Activated naive CD8-positive, alpha-beta T cell treated with anti-CD3 and anti-CD28 coated beads, Interleukin-2, amount 50 U/mL, for 16 hours (primary cell): Measurements from ENCODE around the gene SLC4A11.

Source experiments
- DNase-seq: peaks from one replicate; pipeline ENCODE4 v3.0.0-alpha.2; 2020; ENCODE audit warnings: low read depth, low spot score

SLC4A11 gene

DNA sequence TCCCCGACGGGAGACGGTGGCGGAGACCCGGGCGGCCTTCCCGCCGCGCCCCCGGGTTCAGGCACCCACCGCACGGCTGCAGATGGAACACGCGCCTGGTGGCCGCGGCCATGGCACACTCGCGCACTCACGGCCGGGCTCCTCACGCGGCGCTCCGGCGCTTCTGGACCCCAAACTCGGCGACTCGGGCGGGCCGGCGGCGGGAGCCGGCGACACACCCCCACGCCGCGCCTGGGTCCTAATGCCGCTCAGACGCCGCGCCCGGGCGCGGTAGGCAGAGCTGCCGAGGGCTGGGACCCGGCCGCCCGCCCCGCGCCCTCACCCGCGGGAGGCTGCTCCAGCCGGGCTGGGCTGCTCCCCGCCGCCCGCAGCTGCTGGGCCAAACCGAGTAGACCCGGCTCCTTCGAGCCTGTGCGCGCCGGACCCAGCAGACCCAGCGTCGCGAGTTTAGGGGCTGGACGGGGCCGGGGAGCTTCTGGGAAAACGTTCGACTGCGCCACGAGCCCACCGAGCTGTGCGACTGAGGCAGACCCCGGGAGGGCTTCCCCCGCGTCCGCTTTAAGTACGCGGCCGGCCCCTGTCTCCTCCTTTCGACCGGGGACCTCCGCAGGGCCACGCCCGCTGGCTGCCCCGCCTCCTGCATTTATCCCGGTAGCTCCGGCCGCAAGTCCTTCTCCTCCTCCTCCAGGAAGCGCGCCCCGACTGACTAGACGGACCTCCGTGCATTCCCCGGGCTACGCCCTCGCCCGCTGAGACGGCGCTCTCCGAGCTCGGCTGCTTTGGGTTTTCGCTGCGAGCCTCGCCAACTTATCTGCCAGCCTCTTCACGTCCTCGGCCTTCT lies at the start of gene SLC4A11:
SLC4A11 (minus strand) TSS at position 165 of the 841 bp plus-strand sequence; CDS start at position 112, 53 bp downstream.
- DNase-seq = no peak

DNA sequence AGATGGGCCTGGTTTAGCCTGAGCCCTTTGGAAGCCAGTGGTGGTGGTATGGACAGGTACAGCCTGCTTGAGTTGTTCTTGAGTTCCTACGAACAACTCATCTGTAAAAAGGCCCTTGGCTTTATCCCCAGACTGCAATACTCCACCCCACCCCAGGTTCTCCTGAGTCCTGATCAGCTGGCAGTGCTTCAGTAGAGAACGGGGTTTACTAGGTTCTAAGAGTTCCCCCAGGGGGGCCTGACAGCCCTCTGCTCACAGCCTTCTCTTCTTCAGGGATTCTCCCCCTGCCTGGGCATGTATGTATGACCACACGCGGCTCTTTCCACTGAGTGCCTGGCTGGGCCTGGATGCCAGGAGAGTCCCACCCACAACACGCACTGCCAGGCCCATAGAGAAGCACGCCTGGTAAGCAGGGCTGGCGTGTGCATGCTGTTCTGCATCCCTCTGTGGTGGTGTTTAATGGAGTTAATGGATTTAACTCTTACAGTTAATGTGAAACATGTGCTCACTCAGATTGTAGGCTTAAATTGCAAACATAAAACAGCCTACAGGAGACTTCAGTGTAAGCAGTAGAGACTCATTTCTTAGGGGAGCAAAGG lies 44.3 kb upstream of the SLC4A11 start:
- DNase-seq = no peak

DNA sequence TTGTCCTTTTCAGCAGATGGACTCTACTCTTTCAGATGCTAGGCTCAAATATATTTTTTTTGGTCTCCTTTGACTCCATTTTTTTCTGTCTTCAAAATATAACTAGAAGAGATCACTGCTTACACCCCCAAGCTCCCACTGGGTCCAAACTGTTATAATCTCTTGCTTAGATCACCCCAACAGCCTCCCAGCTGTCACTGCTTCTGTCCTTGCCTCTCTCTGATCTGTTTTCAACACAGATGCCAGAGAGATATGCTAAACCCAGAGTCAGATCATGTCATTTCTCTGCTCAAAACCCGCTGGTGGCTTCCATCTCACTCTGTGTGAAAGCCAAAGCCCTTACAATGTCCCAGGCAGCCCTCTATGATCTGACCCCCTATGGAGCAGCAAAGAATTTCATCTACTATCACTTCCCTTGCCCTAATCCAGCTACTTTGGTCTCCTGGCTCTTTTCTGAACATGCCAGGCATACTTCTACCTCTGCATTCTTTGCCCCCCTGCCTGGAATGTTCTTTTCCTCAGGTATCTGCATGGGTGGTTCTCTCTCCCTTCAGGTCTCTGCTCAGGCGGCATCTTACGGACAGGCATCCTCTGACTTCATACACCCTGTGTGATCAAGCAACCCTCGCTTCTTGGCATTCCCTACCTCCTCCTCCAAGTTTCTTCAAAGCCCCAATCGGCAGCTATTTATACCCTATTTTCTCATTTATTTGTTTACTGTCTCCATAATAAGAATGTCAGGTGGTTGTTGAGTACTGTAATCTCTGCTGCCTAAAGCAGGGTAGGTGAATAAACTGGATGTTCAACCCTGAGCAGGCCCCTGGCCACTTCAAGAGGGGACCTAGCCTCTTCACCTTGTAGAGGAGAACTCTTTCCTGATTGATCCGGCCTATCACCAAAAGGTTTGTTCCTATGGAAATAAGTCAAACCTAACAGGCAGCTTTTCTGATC lies 43.6 kb upstream of the SLC4A11 start:
- DNase-seq = no peak

DNA sequence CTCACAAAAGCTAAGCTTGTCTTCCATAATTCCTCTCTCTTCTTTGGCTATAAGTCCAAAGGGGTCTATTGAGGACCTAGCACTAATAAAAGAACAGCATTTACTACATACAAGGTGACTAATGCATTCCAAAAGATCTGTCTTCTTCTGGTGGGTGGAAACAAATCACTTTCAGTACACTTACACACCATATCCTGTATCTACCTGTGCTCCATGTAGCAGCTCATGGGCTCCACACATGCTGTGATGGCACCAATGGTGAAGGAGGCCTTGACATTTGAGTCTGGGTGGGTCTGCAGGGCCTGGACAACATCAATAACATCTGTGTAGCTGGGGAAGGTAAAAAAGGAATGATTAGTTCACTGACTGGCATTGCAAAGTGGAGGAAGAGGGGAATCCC lies 42.4 kb upstream of the SLC4A11 start:
- DNase-seq = no peak

DNA sequence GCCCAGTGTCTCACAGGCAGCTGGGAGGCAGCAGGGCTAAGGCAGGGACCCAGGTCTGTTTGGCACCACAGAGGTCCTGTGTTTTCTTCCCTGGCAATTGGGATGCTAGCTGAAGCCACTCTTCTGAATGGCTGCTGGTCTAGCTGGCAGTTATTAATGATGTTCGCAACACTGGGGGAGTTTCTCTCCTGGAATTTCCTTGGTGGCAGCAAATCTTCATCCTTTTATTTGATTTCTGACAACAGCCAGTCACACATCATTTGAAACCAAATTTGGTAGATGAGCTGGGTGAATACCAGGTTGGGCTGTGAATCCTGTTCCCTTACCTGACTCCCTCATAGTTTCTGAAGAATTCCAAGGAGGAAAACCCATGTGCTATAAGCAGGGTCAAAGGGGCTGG lies 40.8 kb upstream of the SLC4A11 start:
- DNase-seq = no peak

DNA sequence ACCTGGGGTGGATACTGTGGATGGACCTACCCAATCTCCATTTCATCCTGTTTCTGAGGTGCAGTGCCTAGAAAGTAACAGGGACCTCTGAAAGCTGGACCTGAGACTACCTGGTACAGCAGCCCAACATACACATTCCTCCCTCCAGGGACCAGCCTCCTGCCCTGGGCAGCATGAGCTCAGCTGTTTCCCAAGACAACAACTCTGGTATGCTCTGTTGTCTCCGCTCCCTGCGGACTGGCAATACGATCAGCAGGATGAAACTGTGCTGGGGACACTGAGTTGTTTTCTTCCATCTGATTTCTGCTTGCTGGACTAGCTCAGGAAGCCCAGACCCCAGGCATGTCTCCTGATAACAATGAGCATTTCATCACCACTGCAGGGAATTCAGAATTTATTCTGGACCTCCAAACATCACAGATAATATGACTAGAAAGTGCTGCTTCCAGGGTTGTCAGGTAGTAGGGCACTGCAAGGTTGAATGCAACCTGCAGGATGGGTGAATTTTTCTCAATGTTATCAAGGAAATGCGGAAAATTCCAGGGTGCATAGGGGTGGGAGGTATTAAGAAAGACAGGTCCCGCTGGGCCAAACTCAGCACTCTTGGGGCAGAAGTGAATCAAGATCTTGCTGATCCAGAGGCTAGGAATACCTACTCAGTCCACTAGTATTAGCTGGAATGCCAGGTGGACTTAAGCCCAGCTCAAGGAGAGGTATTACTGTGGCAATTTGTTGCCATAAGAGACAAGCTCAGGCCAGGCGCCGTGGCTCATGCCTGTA lies 38.9 kb upstream of the SLC4A11 start:
- no peak for DNase-seq

DNA sequence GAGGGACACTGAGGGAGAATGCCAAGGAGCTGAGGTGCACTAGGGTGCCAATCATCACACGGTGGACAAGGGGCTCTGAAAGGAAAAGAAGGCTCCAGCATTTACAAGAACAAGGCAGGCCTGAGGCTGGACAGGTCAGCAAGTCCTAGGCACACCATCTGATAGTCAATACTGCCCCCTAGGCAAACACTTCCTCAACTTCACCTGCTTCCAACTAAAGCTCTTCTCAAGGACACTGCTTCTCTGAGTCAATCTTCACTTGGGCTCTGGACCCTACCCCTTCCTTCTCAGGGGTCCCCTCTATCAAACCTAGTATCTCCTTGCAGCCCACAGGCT lies 37.7 kb upstream of the SLC4A11 start:
- no peak for DNase-seq

DNA sequence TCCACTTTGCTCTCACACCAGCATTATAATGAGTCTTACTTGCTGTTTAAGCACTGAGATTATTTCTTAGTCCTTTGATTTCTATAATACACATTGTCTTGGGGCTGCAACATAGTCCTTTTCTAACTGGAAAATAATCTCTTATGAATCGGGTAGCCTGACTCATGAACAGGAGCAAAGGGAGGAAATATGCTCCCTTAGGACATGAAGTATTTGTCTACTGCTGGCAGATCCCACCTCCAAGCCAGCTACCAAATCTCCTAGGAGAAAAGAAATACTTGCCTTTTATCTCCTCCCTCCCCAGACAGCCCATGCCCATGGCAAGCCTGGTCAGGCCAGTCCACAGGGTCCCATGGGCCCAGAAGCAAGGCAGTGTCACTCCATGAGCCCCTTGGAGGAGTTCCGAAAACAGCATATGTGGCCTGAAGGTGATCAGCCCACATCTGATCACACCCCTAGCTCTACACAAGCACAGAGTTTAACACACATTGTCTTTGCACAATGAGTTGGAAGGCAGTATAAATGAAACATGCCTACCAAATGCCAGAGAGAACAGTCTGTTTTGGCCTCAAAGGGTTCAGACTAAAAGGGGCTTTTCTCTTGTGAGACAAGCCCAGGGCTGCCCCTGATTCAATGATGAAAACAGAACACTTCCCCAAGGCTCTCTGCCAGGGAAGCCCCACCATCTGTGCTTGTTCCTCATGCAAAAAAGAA lies 37.1 kb upstream of the SLC4A11 start:
- no peak for DNase-seq

DNA sequence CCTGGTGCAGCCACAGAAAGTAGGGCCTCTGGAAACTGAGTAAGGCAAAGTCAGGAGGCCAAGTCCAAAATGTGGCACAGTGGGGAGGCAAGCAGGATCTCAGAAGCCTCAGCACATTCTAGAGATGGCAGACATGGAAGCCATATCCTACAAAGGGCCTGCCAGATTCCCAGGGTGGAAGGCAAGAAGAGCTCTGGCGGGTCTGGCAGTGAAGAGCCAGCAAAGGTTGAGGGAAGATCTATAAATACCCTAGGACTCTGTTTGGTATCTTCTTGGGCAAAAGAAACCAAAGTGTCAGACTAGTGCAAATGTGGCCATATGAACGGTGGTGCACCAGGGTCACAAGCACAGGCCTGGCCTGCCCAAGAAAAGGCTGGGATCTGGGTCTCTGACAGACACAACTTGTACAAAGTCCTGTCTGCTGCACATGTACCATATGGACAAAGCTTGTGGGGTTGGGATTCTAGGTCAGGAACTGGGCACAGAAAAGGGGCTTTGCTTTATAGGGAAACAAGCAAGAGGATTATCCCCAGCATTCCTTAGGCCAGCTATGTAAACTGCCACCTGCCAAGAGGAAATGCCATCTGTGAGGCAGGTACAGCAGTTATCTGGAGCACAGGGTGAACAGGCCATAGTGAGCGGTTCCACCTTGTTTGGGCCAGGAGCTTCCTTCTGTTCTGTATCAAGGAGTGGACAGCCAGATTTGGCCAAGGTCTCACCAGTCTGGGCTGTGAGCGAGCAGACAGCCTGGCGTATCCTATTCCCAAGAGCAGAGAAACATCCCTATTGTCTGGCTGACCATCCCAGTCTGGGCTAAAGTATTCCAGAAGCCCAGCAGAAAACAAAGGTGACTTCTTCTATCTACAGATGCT lies 36.3 kb upstream of the SLC4A11 start:
- no peak for DNase-seq

DNA sequence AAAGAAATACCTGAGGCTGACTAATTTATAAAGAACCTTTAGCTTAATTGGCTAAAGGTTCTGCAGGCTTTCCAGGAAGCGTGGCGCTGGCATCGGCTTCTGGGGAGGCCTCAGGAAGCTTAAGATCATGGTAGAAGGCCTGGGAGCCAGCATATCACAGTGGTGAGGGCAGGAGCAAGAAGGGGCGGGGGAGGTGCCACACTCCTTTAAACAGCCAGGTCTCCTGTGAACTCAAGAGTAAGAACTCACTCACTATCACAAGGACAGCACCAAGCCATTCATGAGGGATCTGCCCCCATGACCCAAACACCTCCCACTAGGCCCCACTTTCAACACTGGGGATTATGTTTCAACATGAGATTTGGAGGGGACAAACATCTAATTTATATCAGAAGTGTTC lies 34.4 kb upstream of the SLC4A11 start:
- no peak for DNase-seq

DNA sequence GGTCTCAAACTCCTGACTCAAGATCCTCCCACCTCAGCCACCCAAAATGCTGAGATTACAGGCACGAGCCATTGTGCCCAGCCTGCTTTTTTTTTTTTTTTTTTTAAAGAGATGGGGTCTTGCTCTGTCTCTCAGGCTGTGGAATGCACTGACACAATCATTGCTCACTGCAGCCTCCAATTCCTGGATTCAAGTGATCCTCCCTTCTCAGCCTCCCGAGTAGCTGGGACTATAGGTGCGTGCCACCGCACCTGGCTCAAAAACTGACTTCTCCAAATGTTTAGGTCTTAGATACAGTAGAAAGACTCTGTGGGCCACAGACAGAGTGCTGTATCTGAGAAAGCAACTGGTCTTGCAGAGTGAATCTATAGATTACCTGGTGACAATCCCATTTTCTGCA lies 31.1 kb upstream of the SLC4A11 start:
- DNase-seq = no peak

DNA sequence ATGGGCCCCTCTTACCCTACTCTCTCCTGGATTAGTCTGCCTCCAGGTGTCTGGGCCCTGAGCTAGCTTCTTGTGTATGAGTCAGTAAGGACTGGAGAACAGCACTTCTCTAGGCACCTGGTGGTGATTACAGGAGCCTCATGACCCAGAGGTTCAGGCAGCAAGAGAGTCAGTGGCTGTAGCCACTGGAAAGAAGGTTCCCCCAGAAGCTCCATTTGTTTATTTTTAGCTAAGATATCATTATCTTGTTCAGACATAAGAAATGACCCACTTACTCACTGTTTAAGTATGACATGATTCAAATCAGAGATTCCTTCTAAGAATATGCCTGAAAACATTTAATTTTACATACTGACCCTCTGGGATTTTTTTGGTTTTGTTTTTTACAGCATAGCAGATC lies 23.6 kb upstream of the SLC4A11 start:
- DNase-seq = no peak

DNA sequence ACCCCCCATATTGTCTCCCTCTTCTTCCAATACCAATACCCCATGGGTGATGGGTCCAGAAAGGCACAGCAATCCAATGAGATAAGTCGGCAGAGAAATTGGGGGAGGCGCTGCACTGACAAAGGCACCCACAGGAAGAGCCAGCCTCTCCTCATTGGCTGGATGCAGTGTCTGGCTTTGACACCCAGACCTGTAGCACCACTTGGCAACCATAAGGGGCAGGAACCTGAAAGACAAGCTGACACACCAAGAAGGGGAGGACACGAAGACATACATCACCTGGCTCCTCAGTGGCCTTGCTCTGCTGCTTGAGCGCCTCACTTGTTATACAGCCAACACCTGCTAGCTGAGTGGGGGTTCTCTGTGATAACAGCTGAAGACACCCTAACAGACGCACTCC lies 19.4 kb upstream of the SLC4A11 start:
- no peak for DNase-seq

DNA sequence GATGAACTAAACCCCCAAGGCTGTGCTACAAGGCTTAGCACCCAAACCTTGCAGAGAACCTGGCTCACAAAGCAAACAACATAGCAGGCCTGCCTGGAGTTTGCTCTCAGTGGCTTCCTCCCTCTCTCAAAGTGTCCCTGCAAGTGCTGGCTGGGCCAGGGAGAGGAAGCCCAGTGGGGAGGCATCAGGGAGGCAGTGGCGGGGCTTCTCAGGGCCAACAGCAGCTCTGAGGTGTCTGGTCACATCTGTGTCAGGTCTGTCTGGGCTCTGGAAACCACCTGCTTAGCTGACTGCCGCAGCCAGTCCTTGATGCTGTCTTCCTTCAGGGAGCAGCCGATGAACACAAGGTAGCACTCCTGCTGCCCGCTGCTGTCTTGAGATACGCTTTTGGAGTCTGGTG lies 16.7 kb upstream of the SLC4A11 start:
- DNase-seq = no peak

DNA sequence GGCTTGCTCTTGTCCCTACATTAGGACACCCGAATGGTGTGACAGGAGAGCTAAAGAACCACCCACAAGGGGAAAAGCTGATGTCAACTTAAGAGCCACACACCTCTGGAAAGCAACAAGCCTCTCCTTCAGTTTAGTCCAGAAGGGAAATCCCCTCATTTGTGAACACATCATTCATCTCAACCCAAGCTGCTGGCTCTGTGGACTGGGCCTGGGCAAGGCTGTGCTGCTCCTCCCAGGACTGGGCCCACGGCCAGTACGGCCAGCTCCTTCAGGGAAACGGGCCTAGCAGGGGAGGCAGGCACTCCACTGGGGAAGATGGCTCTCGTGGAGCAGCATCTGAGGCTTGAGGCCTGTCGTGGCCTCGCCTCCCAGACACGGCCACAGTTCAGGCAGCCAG lies 12.8 kb upstream of the SLC4A11 start:
- no peak for DNase-seq

DNA sequence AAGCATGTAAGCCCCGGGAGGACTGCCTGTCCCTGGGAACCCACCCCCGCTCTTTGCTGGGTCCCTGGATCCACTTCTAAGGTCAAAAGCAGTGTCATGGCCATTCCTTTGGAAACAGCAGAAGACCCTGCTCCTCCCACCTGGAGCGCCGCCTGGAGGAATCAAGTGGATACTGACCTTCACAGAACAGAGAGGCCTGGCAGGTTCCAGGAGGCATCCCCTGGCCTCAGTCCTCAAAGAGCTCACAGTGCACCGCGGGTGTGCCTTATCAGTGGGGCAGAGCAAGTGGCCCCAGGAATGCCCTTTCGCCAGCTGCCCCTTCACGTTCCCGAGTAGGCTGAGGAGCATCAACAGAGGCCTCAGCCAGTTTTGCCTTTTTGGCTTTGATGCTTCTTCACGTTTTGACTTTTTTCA lies 11.1 kb upstream of the SLC4A11 start:
- DNase-seq = no peak

DNA sequence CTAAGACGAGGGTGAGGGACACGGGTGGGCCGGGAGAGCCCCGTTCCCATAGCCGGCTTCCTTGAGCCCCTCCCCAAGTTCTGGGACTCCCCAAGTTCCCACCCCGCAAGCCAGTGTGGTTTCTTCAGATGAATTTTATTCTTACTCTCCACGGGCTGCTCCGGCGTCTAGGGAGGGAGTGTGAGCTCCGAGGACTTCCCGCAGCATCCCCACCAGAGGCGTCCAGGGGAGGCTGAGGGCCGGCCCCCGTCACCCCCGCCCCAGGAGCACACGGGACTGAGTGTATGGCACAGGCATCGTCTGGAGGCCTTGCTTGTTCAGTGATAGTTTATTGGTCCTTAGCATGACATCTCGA lies 10.0 kb upstream of the SLC4A11 start:
- no peak for DNase-seq

DNA sequence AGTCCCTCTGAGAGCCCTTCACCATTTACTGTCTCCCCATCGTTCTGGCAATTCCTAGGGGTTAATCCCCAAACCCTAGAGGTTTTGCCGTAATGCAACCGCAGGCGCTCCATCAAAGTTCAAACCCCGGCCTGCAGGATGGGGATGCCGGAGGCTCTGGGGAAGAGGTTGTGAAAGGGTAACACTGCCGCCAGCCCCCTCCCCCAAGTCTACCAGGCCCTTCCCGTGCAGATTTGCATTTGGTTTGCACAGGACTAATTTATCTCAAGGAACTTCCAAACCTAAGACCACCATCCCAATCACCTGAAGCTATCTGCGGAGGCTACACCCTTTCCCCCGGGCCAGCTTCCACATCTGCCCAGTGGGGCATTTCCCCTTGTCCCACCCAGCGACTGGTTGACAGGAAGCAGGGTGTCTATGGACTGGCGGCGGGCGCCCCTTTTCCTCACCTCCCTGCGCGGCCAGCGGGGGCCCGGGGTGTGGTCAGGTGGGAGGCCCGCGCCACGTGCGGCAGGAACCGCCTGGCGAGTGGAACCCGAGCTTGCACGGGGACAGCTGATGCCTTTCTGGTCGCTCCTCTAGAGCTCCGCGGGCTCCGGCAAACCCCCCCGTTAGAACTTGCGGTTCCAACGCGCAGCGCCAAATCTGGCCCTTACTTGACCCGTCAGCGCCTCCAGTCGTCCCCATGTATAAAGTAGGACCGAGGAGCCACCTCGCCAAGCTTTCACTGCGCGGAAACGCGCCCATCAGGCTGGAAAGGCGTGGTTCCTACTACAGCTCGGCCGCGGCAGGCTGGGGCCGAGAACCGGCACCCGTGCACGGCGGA lies 9.4 kb upstream of the SLC4A11 start:
- DNase-seq = no peak

DNA sequence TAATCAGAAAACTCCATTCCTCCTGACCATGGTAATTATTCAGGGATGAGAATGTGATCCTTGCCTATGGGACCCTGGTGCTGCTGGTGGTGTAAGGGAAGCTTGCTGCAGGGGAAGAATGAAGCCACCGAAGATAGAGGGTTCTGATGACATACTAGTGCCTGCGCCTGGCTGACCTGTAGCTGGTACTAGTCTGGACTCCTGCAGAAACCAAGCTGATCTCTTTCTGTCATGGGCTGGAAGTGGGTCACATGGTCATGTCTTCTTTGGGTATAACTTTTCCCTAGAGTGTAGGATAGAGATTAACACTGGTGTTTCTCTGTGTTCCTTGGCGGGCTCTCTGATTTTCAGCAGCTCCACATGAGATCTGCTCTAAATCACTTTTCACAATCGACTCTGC lies 8.6 kb upstream of the SLC4A11 start:
- DNase-seq = no peak
